DMS 273 (cell line): ENCODE data around the gene RFX1.
A peak's percentile ranks its signal among the peaks of the same experiment; 100 is the strongest.
"Not testable (repeated sequence)": the region's sequence is repeated elsewhere in the genome, so short reads cannot be mapped to it uniquely, and the experiment has no call there.

Experiments used
- DNase-seq: peaks from one replicate; lab custom pipeline; 2025; ENCODE audit not compliant: unreplicated experiment; lab: John Stamatoyannopoulos, UW

RFX1 gene

GRCh38 chr19:14006085-14006765, at the start of gene RFX1:
RFX1 (minus strand) TSS chr19:14006320; CDS start chr19:13993843, 12,477 bp downstream.
- DNase-seq, result peak; percentile 100

GRCh38 chr19:14055396-14055795, 49.3 kb upstream of the RFX1 start:
- no peak for DNase-seq

- DNase-seq, result no peak
These were observed 48.6 kb upstream of the RFX1 start for GRCh38 chr19:14054721-14055120.

- DNase-seq, result no peak
These were observed 48.0 kb upstream of the RFX1 start for GRCh38 chr19:14054099-14054498.

GRCh38 chr19:14053500-14053899, 47.4 kb upstream of the RFX1 start:
- DNase-seq, result no peak

GRCh38 chr19:14053032-14053431, 46.9 kb upstream of the RFX1 start:
- no peak for DNase-seq

GRCh38 chr19:14052470-14052869, 46.4 kb upstream of the RFX1 start:
- DNase-seq, result no peak

GRCh38 chr19:14051980-14052379, 45.9 kb upstream of the RFX1 start:
- DNase-seq, result no peak

- DNase-seq, result not testable (repeated sequence)
These were observed 44.8 kb upstream of the RFX1 start for GRCh38 chr19:14050961-14051360.

- no peak for DNase-seq
These were observed 44.4 kb upstream of the RFX1 start for GRCh38 chr19:14050512-14050911.

GRCh38 chr19:14048443-14049153, 42.5 kb upstream of the RFX1 start:
- DNase-seq, result peak; percentile 72

- not testable (repeated sequence) for DNase-seq
These were observed 41.7 kb upstream of the RFX1 start for GRCh38 chr19:14047866-14048265.

- DNase-seq, result peak; percentile 71
These were observed 36.8 kb upstream of the RFX1 start for GRCh38 chr19:14042659-14043608.

GRCh38 chr19:14039181-14039580, 33.1 kb upstream of the RFX1 start:
- DNase-seq, result no peak

GRCh38 chr19:14035706-14036105, 29.6 kb upstream of the RFX1 start:
- no peak for DNase-seq

GRCh38 chr19:14035159-14035558, 29.0 kb upstream of the RFX1 start:
- DNase-seq, result peak; percentile 24

GRCh38 chr19:14033946-14034345, 27.8 kb upstream of the RFX1 start:
- DNase-seq, result no peak

- DNase-seq, result peak; percentile 78
These were observed 25.8 kb upstream of the RFX1 start, which contains the start of gene IL27RA for GRCh38 chr19:14031719-14032480. IL27RA (plus strand) TSS chr19:14031762; CDS start chr19:14031873, 111 bp downstream.

GRCh38 chr19:14030997-14031718, 25.0 kb upstream of the RFX1 start:
- DNase-seq, result no peak

GRCh38 chr19:14028901-14029300, 22.8 kb upstream of the RFX1 start:
- no peak for DNase-seq
